HepG2 (cell line): Measurements from ENCODE around the gene ZBTB7B. TPM values are rescaled to one million over a fixed set of nuclear protein-coding genes. Genes with fewer than 3 reads are reported as not detected.

Experiments
- IKZF4 ChIP-seq: sonication (generic); formaldehyde crosslinking; IDR thresholded peaks from 2 replicates; pipeline ENCODE4 v1.5.1; 2020; ENCODE audit warnings: borderline replicate concordance, mild to moderate bottlenecking, low read depth, missing genetic modification reagents; ENCODE audit errors: not compliant biosample characterization
- NONO ChIP-seq, 2 experiments: fragments of 450-650 bp in 1 of 2; sonication (generic) in 1 of 2; formaldehyde crosslinking in 1 of 2; IDR thresholded peaks in 1 of 2; conservative IDR thresholded peaks in 1 of 2; 2 replicates each; pipeline versions ENCODE4 v1.6.1 to v1.8.0; 2017 to 2022; ENCODE audit warnings: mild to moderate bottlenecking in 1 of 2, missing genetic modification reagents in 1 of 2, moderate library complexity in 1 of 2
- SALL1 ChIP-seq: sonication (generic); formaldehyde crosslinking; IDR thresholded peaks from 2 replicates; pipeline ENCODE4 v1.8.0; 2022; ENCODE audit warnings: mild to moderate bottlenecking, missing genetic modification reagents
- SP1 ChIP-seq, 2 experiments: fragments of 450-650 bp in 1 of 2; sonication (generic) in 1 of 2; formaldehyde crosslinking in 1 of 2; IDR thresholded peaks; 2 replicates each; pipeline versions ENCODE4 v1.4.0 to v1.6.1; 2016 to 2020; ENCODE audit warnings: missing genetic modification reagents in 1 of 2
- SSRP1 ChIP-seq: IDR thresholded peaks from 2 replicates; pipeline ENCODE4 v1.6.1; 2016; ENCODE audit warnings: control low read depth
- ZBTB21 ChIP-seq: sonication (generic); formaldehyde crosslinking; IDR thresholded peaks from 2 replicates; pipeline ENCODE4 v1.4.0; 2020; ENCODE audit warnings: missing genetic modification reagents
- ZC3H13 ChIP-seq: sonication (generic); formaldehyde crosslinking; IDR thresholded peaks from 2 replicates; pipeline ENCODE4 v1.8.1; 2023; ENCODE audit warnings: mild to moderate bottlenecking, missing genetic modification reagents, moderate library complexity
- ZKSCAN1 ChIP-seq: fragments of 150-350 bp; IDR thresholded peaks from 2 replicates; pipeline ENCODE4 v1.6.1; 2014; ENCODE audit warnings: low read length
- ZNF17 ChIP-seq: sonication (generic); formaldehyde crosslinking; IDR thresholded peaks from 2 replicates; pipeline ENCODE4 v1.5.0; 2020; ENCODE audit warnings: mild to moderate bottlenecking, missing genetic modification reagents
- ZNF235 ChIP-seq: sonication (generic); formaldehyde crosslinking; IDR thresholded peaks from 2 replicates; pipeline ENCODE4 v1.8.1; 2023; ENCODE audit warnings: mild to moderate bottlenecking, missing genetic modification reagents, borderline replicate concordance
- ZNF549 ChIP-seq: sonication (generic); formaldehyde crosslinking; IDR thresholded peaks from 2 replicates; pipeline ENCODE4 v1.5.0; 2020; ENCODE audit warnings: missing genetic modification reagents
- ZNF652 ChIP-seq: IDR thresholded peaks from 2 replicates; pipeline ENCODE4 v1.6.1; 2016; ENCODE audit warnings: low read depth, borderline replicate concordance
- ZNF670 ChIP-seq: sonication (generic); formaldehyde crosslinking; IDR thresholded peaks from 2 replicates; pipeline ENCODE4 v1.8.0; 2022; ENCODE audit warnings: mild to moderate bottlenecking, missing genetic modification reagents, borderline replicate concordance
- ZSCAN5A ChIP-seq: sonication (generic); formaldehyde crosslinking; IDR thresholded peaks from 2 replicates; pipeline ENCODE4 v1.8.0; 2022; ENCODE audit warnings: mild to moderate bottlenecking, missing genetic modification reagents, borderline replicate concordance
- polyA plus RNA-seq, 8 experiments: library from polyadenylated mRNA; depleted of rRNA in 3 of 8; stranded (reverse) in 7 of 8; unstranded in 1 of 8; fragments of >200 nt; fragmentation: Illumina TruSeq in 4 of 8; extraction: Trizol in 4 of 8; gene quantifications; 2 replicates each; pipeline versions ENCODE4 v1.2.1 to v1.2.3, GENCODE V29; 2011 to 2016; ENCODE audit warnings: low read depth in 4 of 8, missing spikeins in 1 of 8, mixed read lengths in 1 of 8; ENCODE audit not compliant: insufficient read depth in 1 of 8
- total RNA-seq, 5 experiments: library from RNA; depleted of rRNA; stranded (reverse); fragments of >200 nt; fragmentation: Illumina TruSeq; extraction: Trizol; gene quantifications; 2 replicates each; pipeline ENCODE4 v1.2.3, GENCODE V29; 2016; ENCODE audit warnings: low read depth in 1 of 5
- TF ChIP-seq, protein P1 (sequence below): sonication (generic); formaldehyde crosslinking; IDR thresholded peaks from 2 replicates; pipeline ENCODE4 v1.4.0; 2020; ENCODE audit warnings: mild to moderate bottlenecking, missing genetic modification reagents, borderline replicate concordance
- TF ChIP-seq, protein P2 (sequence below): sonication (generic); formaldehyde crosslinking; IDR thresholded peaks from 2 replicates; pipeline ENCODE4 v1.5.1; 2020; ENCODE audit warnings: mild to moderate bottlenecking, moderate library complexity, missing genetic modification reagents
- TF ChIP-seq, protein P3 (sequence below): sonication (generic); formaldehyde crosslinking; IDR thresholded peaks from 2 replicates; pipeline ENCODE4 v1.5.1; 2020; ENCODE audit warnings: mild to moderate bottlenecking, missing genetic modification reagents

ZBTB7B gene
- total and polyA plus RNA-seq, 2 of the 13 experiments (the other 11 are each of a cell fraction or from before 2014, with no cell fraction given), result 15.5 to 17.5 TPM

GRCh38 chr1:154972517-154973343, 29.9 kb upstream of the ZBTB7B start (continued):
- TF ChIP-seq, protein P1, sequence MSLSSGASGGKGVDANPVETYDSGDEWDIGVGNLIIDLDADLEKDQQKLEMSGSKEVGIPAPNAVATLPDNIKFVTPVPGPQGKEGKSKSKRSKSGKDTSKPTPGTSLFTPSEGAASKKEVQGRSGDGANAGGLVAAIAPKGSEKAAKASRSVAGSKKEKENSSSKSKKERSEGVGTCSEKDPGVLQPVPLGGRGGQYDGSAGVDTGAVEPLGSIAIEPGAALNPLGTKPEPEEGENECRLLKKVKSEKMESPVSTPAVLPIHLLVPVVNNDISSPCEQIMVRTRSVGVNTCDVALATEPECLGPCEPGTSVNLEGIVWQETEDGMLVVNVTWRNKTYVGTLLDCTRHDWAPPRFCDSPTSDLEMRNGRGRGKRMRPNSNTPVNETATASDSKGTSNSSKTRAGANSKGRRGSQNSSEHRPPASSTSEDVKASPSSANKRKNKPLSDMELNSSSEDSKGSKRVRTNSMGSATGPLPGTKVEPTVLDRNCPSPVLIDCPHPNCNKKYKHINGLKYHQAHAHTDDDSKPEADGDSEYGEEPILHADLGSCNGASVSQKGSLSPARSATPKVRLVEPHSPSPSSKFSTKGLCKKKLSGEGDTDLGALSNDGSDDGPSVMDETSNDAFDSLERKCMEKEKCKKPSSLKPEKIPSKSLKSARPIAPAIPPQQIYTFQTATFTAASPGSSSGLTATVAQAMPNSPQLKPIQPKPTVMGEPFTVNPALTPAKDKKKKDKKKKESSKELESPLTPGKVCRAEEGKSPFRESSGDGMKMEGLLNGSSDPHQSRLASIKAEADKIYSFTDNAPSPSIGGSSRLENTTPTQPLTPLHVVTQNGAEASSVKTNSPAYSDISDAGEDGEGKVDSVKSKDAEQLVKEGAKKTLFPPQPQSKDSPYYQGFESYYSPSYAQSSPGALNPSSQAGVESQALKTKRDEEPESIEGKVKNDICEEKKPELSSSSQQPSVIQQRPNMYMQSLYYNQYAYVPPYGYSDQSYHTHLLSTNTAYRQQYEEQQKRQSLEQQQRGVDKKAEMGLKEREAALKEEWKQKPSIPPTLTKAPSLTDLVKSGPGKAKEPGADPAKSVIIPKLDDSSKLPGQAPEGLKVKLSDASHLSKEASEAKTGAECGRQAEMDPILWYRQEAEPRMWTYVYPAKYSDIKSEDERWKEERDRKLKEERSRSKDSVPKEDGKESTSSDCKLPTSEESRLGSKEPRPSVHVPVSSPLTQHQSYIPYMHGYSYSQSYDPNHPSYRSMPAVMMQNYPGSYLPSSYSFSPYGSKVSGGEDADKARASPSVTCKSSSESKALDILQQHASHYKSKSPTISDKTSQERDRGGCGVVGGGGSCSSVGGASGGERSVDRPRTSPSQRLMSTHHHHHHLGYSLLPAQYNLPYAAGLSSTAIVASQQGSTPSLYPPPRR (CRISPR knock-in tag), result peak; percentile 59; the same call in 1 of the 2 replicates
- TF ChIP-seq ZNF17 (CRISPR knock-in tag) (no peak), SP1 (IDR thresholded peaks at IDR 0.05) (no peak), SP1 (CRISPR knock-in tag; IDR thresholded peaks at IDR 0.05) (no peak), ZNF670 (CRISPR knock-in tag) (0 out of 2 replicates have a peak, but pooled peaks have one; percentile 40), ZNF549 (CRISPR knock-in tag) (no peak), IKZF4 (CRISPR knock-in tag) (peak; percentile 39), ZC3H13 (CRISPR knock-in tag) (no peak), ZSCAN5A (CRISPR knock-in tag) (no peak), ZBTB21 (CRISPR knock-in tag) (no peak), NONO (IDR thresholded peaks at IDR 0.05) (no peak), NONO (CRISPR knock-in tag; conservative IDR thresholded peaks at IDR 0.05) (peak; percentile 17; the same call in 1 of the 2 replicates), ZKSCAN1 (no peak), ZNF235 (CRISPR knock-in tag) (no peak), SALL1 (CRISPR knock-in tag) (peak; percentile 78), SSRP1 (peak; percentile 23; the same call in 1 of the 2 replicates), ZNF652 (CRISPR knock-in tag) (no peak)
- TF ChIP-seq, protein P2, sequence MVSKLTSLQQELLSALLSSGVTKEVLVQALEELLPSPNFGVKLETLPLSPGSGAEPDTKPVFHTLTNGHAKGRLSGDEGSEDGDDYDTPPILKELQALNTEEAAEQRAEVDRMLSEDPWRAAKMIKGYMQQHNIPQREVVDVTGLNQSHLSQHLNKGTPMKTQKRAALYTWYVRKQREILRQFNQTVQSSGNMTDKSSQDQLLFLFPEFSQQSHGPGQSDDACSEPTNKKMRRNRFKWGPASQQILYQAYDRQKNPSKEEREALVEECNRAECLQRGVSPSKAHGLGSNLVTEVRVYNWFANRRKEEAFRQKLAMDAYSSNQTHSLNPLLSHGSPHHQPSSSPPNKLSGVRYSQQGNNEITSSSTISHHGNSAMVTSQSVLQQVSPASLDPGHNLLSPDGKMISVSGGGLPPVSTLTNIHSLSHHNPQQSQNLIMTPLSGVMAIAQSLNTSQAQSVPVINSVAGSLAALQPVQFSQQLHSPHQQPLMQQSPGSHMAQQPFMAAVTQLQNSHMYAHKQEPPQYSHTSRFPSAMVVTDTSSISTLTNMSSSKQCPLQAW (CRISPR knock-in tag), result peak; percentile 83
- TF ChIP-seq, protein P3, sequence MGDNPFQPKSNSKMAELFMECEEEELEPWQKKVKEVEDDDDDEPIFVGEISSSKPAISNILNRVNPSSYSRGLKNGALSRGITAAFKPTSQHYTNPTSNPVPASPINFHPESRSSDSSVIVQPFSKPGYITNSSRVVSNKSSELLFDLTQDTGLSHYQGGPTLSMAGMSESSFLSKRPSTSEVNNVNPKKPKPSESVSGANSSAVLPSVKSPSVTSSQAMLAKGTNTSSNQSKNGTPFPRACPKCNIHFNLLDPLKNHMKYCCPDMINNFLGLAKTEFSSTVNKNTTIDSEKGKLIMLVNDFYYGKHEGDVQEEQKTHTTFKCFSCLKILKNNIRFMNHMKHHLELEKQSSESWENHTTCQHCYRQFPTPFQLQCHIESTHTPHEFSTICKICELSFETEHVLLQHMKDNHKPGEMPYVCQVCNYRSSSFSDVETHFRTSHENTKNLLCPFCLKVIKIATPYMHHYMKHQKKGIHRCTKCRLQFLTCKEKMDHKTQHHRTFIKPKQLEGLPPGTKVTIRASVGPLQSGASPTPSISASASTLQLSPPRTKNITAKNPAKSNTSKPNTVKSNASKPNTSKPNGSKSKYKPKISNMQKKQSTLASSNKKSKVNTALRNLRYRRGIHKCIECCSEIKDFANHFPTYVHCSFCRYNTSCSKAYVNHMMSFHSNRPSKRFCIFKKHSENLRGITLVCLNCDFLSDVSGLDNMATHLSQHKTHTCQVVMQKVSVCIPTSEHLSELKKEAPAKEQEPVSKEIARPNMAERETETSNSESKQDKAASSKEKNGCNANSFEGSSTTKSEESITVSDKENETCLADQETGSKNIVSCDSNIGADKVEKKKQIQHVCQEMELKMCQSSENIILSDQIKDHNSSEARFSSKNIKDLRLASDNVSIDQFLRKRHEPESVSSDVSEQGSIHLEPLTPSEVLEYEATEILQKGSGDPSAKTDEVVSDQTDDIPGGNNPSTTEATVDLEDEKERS (CRISPR knock-in tag), result no peak
